HCT116 (cell line): Measurements from ENCODE around the gene TPO. TPM values are rescaled to one million over a fixed set of nuclear protein-coding genes. Genes with fewer than 3 reads are reported as not detected.

ENCODE experiments used
- ATAC-seq: fragments of 200-7000 bp; cut with Tn5 transposase; 2 replicates; pipeline ENCODE4 v1.9.1; 2020; ENCODE audit warnings: mild to moderate bottlenecking, moderate library complexity
- BruUV-seq: library from RNA; stranded (reverse); fragments of 400-500 nt; replicated peaks from 2 replicates; lab custom pipeline; 2021; lab: Mats Ljungman, UMichigan
- CTCF ChIA-PET: fragments of 300-600 bp; sonication (Branson Sonifier 250); formaldehyde crosslinking; loops from one replicate; lab custom pipeline; 2021; ENCODE audit warnings: antibody characterized with exemption; lab: Charles Lee
- POLR2A ChIA-PET: fragments of 300-600, 350-600 bp; sonication (Branson Sonifier 250); formaldehyde crosslinking; loops from one replicate; lab custom pipeline; 2021; ENCODE audit warnings: antibody characterized with exemption; lab: Charles Lee
- RAD21 ChIA-PET, 2 experiments: fragments of 300-600 bp; sonication (Branson Sonifier 250); formaldehyde crosslinking; loops; one replicate each; lab custom pipeline; 2023; ENCODE audit warnings: low total read pairs in 2 of 2; ENCODE audit not compliant: uncharacterized antibody in 2 of 2, unreplicated experiment in 2 of 2, low non-redundant PET in 1 of 2; lab: Charles Lee
- DNase-seq: peaks from one replicate; pipeline ENCODE4 v3.0.0-alpha.2; 2010; ENCODE audit warnings: low read depth, low spot score
- H2AFZ ChIP-seq: fragments of 200-600 bp; shearing (Covaris generic), sonication (generic); 2 replicates; pipeline ENCODE4 v1.6.1; 2017; ENCODE audit warnings: low read depth, mixed run types, mixed read lengths, antibody characterized with exemption, low read length; ENCODE audit not compliant: poor library complexity, severe bottlenecking
- H3K27ac ChIP-seq: 2 replicates; pipeline ENCODE4 v1.5.1; 2012; ENCODE audit warnings: low read depth, low read length
- H3K27me3 ChIP-seq: fragments of 200-600 bp; sonication (generic); 2 replicates; pipeline ENCODE4 v1.6.1; 2016; ENCODE audit warnings: mixed run types, low read length, mixed read lengths; ENCODE audit not compliant: insufficient read depth
- H3K36me3 ChIP-seq, 2 experiments: fragments of 200-500 bp in 1 of 2; fragments of 200-600 bp in 1 of 2; sonication (Bioruptor generic) in 1 of 2; sonication (generic) in 1 of 2; 2 replicates each; pipeline versions ENCODE4 v1.5.1 to v1.6.1; 2014 to 2016; ENCODE audit warnings: low read length in 2 of 2, inconsistent platforms in 1 of 2, mixed read lengths in 1 of 2, mixed run types in 1 of 2; ENCODE audit not compliant: insufficient read depth in 2 of 2, control insufficient read depth in 1 of 2
- H3K4me1 ChIP-seq, 2 experiments: fragments of 200-600 bp in 1 of 2; sonication (generic) in 1 of 2; 2 replicates each; pipeline versions ENCODE4 v1.5.1 to v1.6.1; 2012 to 2017; ENCODE audit warnings: low read length in 2 of 2, inconsistent platforms in 1 of 2, mild to moderate bottlenecking in 1 of 2, mixed read lengths in 1 of 2, mixed run types in 1 of 2, moderate library complexity in 1 of 2; ENCODE audit not compliant: insufficient read depth in 2 of 2, control insufficient read depth in 1 of 2
- H3K4me2 ChIP-seq: fragments of 200-600 bp; sonication (generic); 2 replicates; pipeline ENCODE4 v1.6.1; 2017; ENCODE audit warnings: mixed run types, low read length, mixed read lengths
- H3K4me3 ChIP-seq, 2 experiments: fragments of 200-600 bp in 1 of 2; sonication (generic) in 1 of 2; replicated peaks in 1 of 2; 2 replicates each; pipeline ENCODE4 v1.5.1; 2011 to 2016; ENCODE audit warnings: low read length in 2 of 2, control low read depth in 1 of 2, low read depth in 1 of 2, mild to moderate bottlenecking in 1 of 2, mixed read lengths in 1 of 2, mixed run types in 1 of 2
- H3K79me2 ChIP-seq: fragments of 200-600 bp; sonication (generic); 2 replicates; pipeline ENCODE4 v1.6.1; 2017; ENCODE audit warnings: mild to moderate bottlenecking, mixed run types, low read length, moderate library complexity, mixed read lengths; ENCODE audit not compliant: insufficient read depth
- H3K9ac ChIP-seq: fragments of 200-600 bp; sonication (generic); 2 replicates; pipeline ENCODE4 v1.6.1; 2016; ENCODE audit warnings: low read length, mixed read lengths
- H3K9me2 ChIP-seq: fragments of 200-600 bp; sonication (generic), shearing (Covaris generic); 2 replicates; pipeline ENCODE4 v1.6.1; 2017; ENCODE audit warnings: mixed run types, mild to moderate bottlenecking, moderate library complexity; ENCODE audit not compliant: insufficient read depth
- H3K9me3 ChIP-seq, 2 experiments: fragments of 200-500 bp in 1 of 2; fragments of 200-600 bp in 1 of 2; sonication (Bioruptor generic) in 1 of 2; sonication (generic) in 1 of 2; 2 replicates each; pipeline ENCODE4 v1.6.1; 2014 to 2017; ENCODE audit warnings: low read length in 2 of 2, mixed read lengths in 2 of 2, inconsistent platforms in 1 of 2, low read depth in 1 of 2, mild to moderate bottlenecking in 1 of 2, mixed run types in 1 of 2, moderate library complexity in 1 of 2; ENCODE audit not compliant: control insufficient read depth in 1 of 2, insufficient read depth in 1 of 2
- H4K20me1 ChIP-seq: fragments of 200-600 bp; sonication (generic), shearing (Covaris generic); 2 replicates; pipeline ENCODE4 v1.6.1; 2017; ENCODE audit warnings: mixed run types, mild to moderate bottlenecking, moderate library complexity; ENCODE audit not compliant: insufficient read depth
- ATF3 ChIP-seq: IDR thresholded peaks from 2 replicates; pipeline ENCODE4 v1.6.1; 2012
- CBX3 ChIP-seq: IDR thresholded peaks from 2 replicates; pipeline ENCODE4 v1.6.1; 2012; ENCODE audit warnings: low read depth
- CEBPB ChIP-seq: IDR thresholded peaks from 2 replicates; pipeline ENCODE4 v1.6.1; 2012; ENCODE audit warnings: low read depth
- EGR1 ChIP-seq: IDR thresholded peaks from 2 replicates; pipeline ENCODE4 v1.6.1; 2012; ENCODE audit warnings: low read depth
- ELF1 ChIP-seq: IDR thresholded peaks from 2 replicates; pipeline ENCODE4 v1.6.1; 2012; ENCODE audit warnings: low read depth, borderline replicate concordance
- EZH2 ChIP-seq: fragments of 200-600 bp; sonication (generic); IDR thresholded peaks from 2 replicates; pipeline ENCODE4 v1.6.1; 2017; ENCODE audit warnings: antibody characterized with exemption, mixed run types
- EZH2phosphoT487 ChIP-seq: fragments of 200-600 bp; IDR thresholded peaks from 2 replicates; pipeline ENCODE4 v1.6.1; 2018; ENCODE audit warnings: antibody characterized with exemption, borderline replicate concordance
- MAX ChIP-seq: IDR thresholded peaks from 2 replicates; pipeline ENCODE4 v1.6.1; 2012
- POLR2AphosphoS5 ChIP-seq: IDR thresholded peaks from 2 replicates; pipeline ENCODE4 v1.6.1; 2011; ENCODE audit warnings: mild to moderate bottlenecking, low read depth, low read length, moderate library complexity
- SIN3A ChIP-seq: IDR thresholded peaks from 2 replicates; pipeline ENCODE4 v1.6.1; 2012; ENCODE audit warnings: low read depth
- SRF ChIP-seq: IDR thresholded peaks from 2 replicates; pipeline ENCODE4 v1.6.1; 2012; ENCODE audit warnings: low read depth
- TCF7L2 ChIP-seq: IDR thresholded peaks from 2 replicates; pipeline ENCODE4 v1.7.0; 2011; ENCODE audit warnings: borderline replicate concordance, inconsistent platforms; ENCODE audit not compliant: insufficient read depth, insufficient read length; ENCODE audit errors: extremely low read depth
- YY1 ChIP-seq: IDR thresholded peaks from 2 replicates; pipeline ENCODE4 v1.6.1; 2011; ENCODE audit warnings: low read length, low read depth, moderate library complexity, mild to moderate bottlenecking; ENCODE audit not compliant: insufficient replicate concordance; ENCODE audit errors: extremely low read depth
- ZFX ChIP-seq: fragments of 450-650 bp; IDR thresholded peaks from 2 replicates; pipeline ENCODE4 v1.6.1; 2017
- intact Hi-C: fragments of 100-400 bp; cut with micrococcal nuclease; formaldehyde crosslinking; loops from 2 replicates; pipeline ENCODE4 v1.10.0; 2022
- total RNA-seq: library from RNA; stranded (reverse); gene quantifications from one replicate; pipeline ENCODE4 v1.2.1, GENCODE V29; 2021; ENCODE audit not compliant: unreplicated experiment
- TF ChIP-seq, protein P1 (sequence below): IDR thresholded peaks from 2 replicates; pipeline ENCODE4 v1.6.1; 2011; ENCODE audit warnings: mild to moderate bottlenecking, low read length, moderate library complexity; ENCODE audit not compliant: insufficient replicate concordance; ENCODE audit errors: extremely low read depth

The TPO gene
- total RNA-seq, 1 experiment from 2014 or later, result not detected

- H3K27ac ChIP-seq, result no peak overlapping the region
- ChIA-PET POLR2A (no interaction called here), RAD21 (no interaction called here), CTCF (no interaction called here)
- no peaks in the 10 kb centered on the region for H3K36me3 ChIP-seq
- no peak overlapping the region for H3K4me3 ChIP-seq
- intact Hi-C loops, result no loop called here
- TF ChIP-seq ATF3, result no peak
- no peak for TF ChIP-seq MAX
- no peak for TF ChIP-seq CBX3
- no peak for TF ChIP-seq EGR1
- TF ChIP-seq ELF1, result no peak
- TF ChIP-seq ZFX, result no peak
- TF ChIP-seq SRF, result no peak
- TF ChIP-seq POLR2AphosphoS5, result no peak
- TF ChIP-seq YY1, result no peak
- no peak for TF ChIP-seq SIN3A
- TF ChIP-seq EZH2, result no peak
- TF ChIP-seq, protein P1, sequence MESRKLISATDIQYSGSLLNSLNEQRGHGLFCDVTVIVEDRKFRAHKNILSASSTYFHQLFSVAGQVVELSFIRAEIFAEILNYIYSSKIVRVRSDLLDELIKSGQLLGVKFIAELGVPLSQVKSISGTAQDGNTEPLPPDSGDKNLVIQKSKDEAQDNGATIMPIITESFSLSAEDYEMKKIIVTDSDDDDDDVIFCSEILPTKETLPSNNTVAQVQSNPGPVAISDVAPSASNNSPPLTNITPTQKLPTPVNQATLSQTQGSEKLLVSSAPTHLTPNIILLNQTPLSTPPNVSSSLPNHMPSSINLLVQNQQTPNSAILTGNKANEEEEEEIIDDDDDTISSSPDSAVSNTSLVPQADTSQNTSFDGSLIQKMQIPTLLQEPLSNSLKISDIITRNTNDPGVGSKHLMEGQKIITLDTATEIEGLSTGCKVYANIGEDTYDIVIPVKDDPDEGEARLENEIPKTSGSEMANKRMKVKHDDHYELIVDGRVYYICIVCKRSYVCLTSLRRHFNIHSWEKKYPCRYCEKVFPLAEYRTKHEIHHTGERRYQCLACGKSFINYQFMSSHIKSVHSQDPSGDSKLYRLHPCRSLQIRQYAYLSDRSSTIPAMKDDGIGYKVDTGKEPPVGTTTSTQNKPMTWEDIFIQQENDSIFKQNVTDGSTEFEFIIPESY, result no peak
- no peak for TF ChIP-seq CEBPB
- TF ChIP-seq EZH2phosphoT487, result no peak
- TF ChIP-seq TCF7L2, result no peak
- H2AFZ ChIP-seq, result no peak overlapping the region
- H3K9ac ChIP-seq, result no peak overlapping the region
- H3K4me1 ChIP-seq, result no peaks in the 10 kb centered on the region
- no TSS peak for BruUV-seq
- H4K20me1 ChIP-seq, result no peaks in the 10 kb centered on the region
- no peak for ATAC-seq
- no peaks in the 10 kb centered on the region for H3K79me2 ChIP-seq
- H3K9me2 ChIP-seq, result no peaks in the 10 kb centered on the region
- peaks cover 22% of the 10 kb centered on the region for H3K27me3 ChIP-seq
- H3K4me2 ChIP-seq, result no peak overlapping the region
- no peaks in the 10 kb centered on the region for H3K9me3 ChIP-seq
- no peak for DNase-seq
Measured at GRCh38 chr2:1398191-1398590, 15.1 kb upstream of the TPO start.
